ENCODE measurements around the gene ABCA1. TPM values are rescaled to one million over a fixed set of nuclear protein-coding genes. Genes with fewer than 3 reads are reported as not detected.

The ABCA1 gene
- total RNA-seq, 4 donors from 2014 or later: 24.5 to 89.1 (median 48.5) TPM

- peaks cover 58% of the 10 kb centered on the region for H3K36me3 ChIP-seq
- 91% methylated on average over 2 of the region's 2 CpGs for WGBS
These were observed 85.3 kb downstream of the ABCA1 start for GRCh38 chr9:104842698-104843097.

GRCh38 chr9:104841601-104842141 lies 86.3 kb downstream of the ABCA1 start:
- Histone ChIP-seq H3K4me3 (no peak overlapping the region), H3K27me3 (no peaks in the 10 kb centered on the region), H3K4me1 (peaks cover 15% of the 10 kb centered on the region), H3K27ac (no peak overlapping the region), H3K9me3 (no peaks in the 10 kb centered on the region), H3K36me3 (peaks cover 69% of the 10 kb centered on the region)
- DNase-seq (ENCODE audit: low spot score in 2 of 2): no peak
- WGBS: 78% methylated on average over 7 of the region's 7 CpGs
- no peak for TF ChIP-seq POLR2AphosphoS5 (IDR thresholded peaks at IDR 0.05)
- no peak for TF ChIP-seq POLR2A (IDR thresholded peaks at IDR 0.05)
- no peak for TF ChIP-seq EP300 (IDR thresholded peaks at IDR 0.05)
- TF ChIP-seq CTCF (IDR thresholded peaks at IDR 0.05): no peak

More at GRCh38 chr9:104842698-104843097, 85.3 kb downstream of the ABCA1 start:
- H3K4me3 ChIP-seq: no peak overlapping the region
- TF ChIP-seq POLR2A (IDR thresholded peaks at IDR 0.05): no peak
- TF ChIP-seq EP300 (IDR thresholded peaks at IDR 0.05): no peak
- TF ChIP-seq CTCF (IDR thresholded peaks at IDR 0.05): no peak
- TF ChIP-seq POLR2AphosphoS5 (IDR thresholded peaks at IDR 0.05): no peak
- no peak overlapping the region for H3K27ac ChIP-seq
- H3K27me3 ChIP-seq: no peaks in the 10 kb centered on the region
- peaks cover 14% of the 10 kb centered on the region for H3K4me1 ChIP-seq
- no peaks in the 10 kb centered on the region for H3K9me3 ChIP-seq
- DNase-seq (ENCODE audit: low spot score in 2 of 2): no peak

- Histone ChIP-seq H3K9me3 (no peaks in the 10 kb centered on the region), H3K4me1 (peaks cover 6% of the 10 kb centered on the region), H3K27me3 (no peaks in the 10 kb centered on the region), H3K4me3 (no peak overlapping the region), H3K36me3 (peaks cover 83% of the 10 kb centered on the region), H3K27ac (no peak overlapping the region)
- no peak for DNase-seq (ENCODE audit: low spot score in 2 of 2)
- 93% methylated on average over 5 of the region's 5 CpGs for WGBS
- TF ChIP-seq POLR2A (IDR thresholded peaks at IDR 0.05): no peak
- TF ChIP-seq POLR2AphosphoS5 (IDR thresholded peaks at IDR 0.05): no peak
- no peak for TF ChIP-seq CTCF (IDR thresholded peaks at IDR 0.05)
- TF ChIP-seq EP300 (IDR thresholded peaks at IDR 0.05): no peak
These were observed 89.0 kb downstream of the ABCA1 start for GRCh38 chr9:104838958-104839357.

- H3K9me3 ChIP-seq: no peaks in the 10 kb centered on the region
- no peak for DNase-seq (ENCODE audit: low spot score in 2 of 2)
- no peak for TF ChIP-seq CTCF (IDR thresholded peaks at IDR 0.05)
- no peak for TF ChIP-seq EP300 (IDR thresholded peaks at IDR 0.05)
- TF ChIP-seq POLR2A (IDR thresholded peaks at IDR 0.05): no peak
- no peak for TF ChIP-seq POLR2AphosphoS5 (IDR thresholded peaks at IDR 0.05)
- no peaks in the 10 kb centered on the region for H3K27me3 ChIP-seq
- H3K36me3 ChIP-seq: peaks cover 87% of the 10 kb centered on the region
- WGBS: 75% methylated on average over 2 of the region's 4 CpGs
- H3K4me3 ChIP-seq: no peak overlapping the region
- H3K4me1 ChIP-seq: peaks cover 5% of the 10 kb centered on the region
- H3K27ac ChIP-seq: no peak overlapping the region
These were observed 91.2 kb downstream of the ABCA1 start for GRCh38 chr9:104836767-104837166.

- Histone ChIP-seq H3K27me3 (no peaks in the 10 kb centered on the region), H3K27ac (no peak overlapping the region), H3K36me3 (peaks cover 91% of the 10 kb centered on the region)
These were observed 91.7 kb downstream of the ABCA1 start for GRCh38 chr9:104836235-104836634.

More at GRCh38 chr9:104836235-104836634, 91.7 kb downstream of the ABCA1 start:
- H3K9me3 ChIP-seq: no peaks in the 10 kb centered on the region
- TF ChIP-seq POLR2A (IDR thresholded peaks at IDR 0.05): no peak
- TF ChIP-seq EP300 (IDR thresholded peaks at IDR 0.05): no peak
- TF ChIP-seq POLR2AphosphoS5 (IDR thresholded peaks at IDR 0.05): no peak
- no peak for TF ChIP-seq CTCF (IDR thresholded peaks at IDR 0.05)
- 69% methylated on average over 1 of the region's 1 CpG for WGBS
- no peak for DNase-seq (ENCODE audit: low spot score in 2 of 2)
- no peak overlapping the region for H3K4me3 ChIP-seq
- peaks cover 5% of the 10 kb centered on the region for H3K4me1 ChIP-seq
